Mesodermal cell (in vitro differentiated cells): ENCODE data around the gene CIRBP.

Source experiments
- H3K27ac ChIP-seq: 2 replicates; pipeline ENCODE4 v1.7.0; 2013; ENCODE audit warnings: mild to moderate bottlenecking, low read depth, low read length, moderate library complexity; ENCODE audit not compliant: severe bottlenecking
- H3K36me3 ChIP-seq: 2 replicates; pipeline ENCODE4 v1.7.1; 2013; ENCODE audit warnings: mild to moderate bottlenecking, low read length, moderate library complexity; ENCODE audit not compliant: control insufficient read depth, insufficient read depth
- H3K4me1 ChIP-seq: one replicate; pipeline ENCODE4 v1.7.1; 2013; ENCODE audit warnings: mild to moderate bottlenecking, low read length; ENCODE audit not compliant: insufficient read depth, control insufficient read depth, poor library complexity, severe bottlenecking
- H3K4me3 ChIP-seq: 2 replicates; pipeline ENCODE4 v1.7.0; 2013; ENCODE audit warnings: low read length, control low read depth, mild to moderate bottlenecking; ENCODE audit not compliant: insufficient read depth, poor library complexity, severe bottlenecking; ENCODE audit errors: extremely low read depth
- H3K9me3 ChIP-seq: 2 replicates; pipeline ENCODE4 v1.7.1; 2013; ENCODE audit warnings: mild to moderate bottlenecking, low read length, moderate library complexity; ENCODE audit not compliant: control insufficient read depth
- WGBS, 2 experiments: methylation state at CpG; one replicate each; pipeline ENCODE4 v1.1.5; 2013; ENCODE audit warnings: missing lambda C conversion rate in 2 of 2; ENCODE audit not compliant: insufficient coverage in 2 of 2; 5-methylcytosine and 5-hydroxymethylcytosine counted together

Gene CIRBP

GRCh38 chr19:1266129-1266915 is 2.8 kb upstream of the CIRBP start:
- H3K27ac ChIP-seq = peak overlapping the region; percentile 92
- 1 to 4% methylated on average over 56 to 63 of the region's 84 CpGs for WGBS, 2 experiments
- peaks cover 16% of the 10 kb centered on the region for H3K36me3 ChIP-seq
- H3K9me3 ChIP-seq = no peaks in the 10 kb centered on the region
- peaks cover 73% of the 10 kb centered on the region for H3K4me1 ChIP-seq
- peak overlapping the region; percentile 50 for H3K4me3 ChIP-seq

GRCh38 chr19:1266916-1267476 is 2.1 kb upstream of the CIRBP start:
- Histone ChIP-seq H3K4me3 (peak overlapping the region; percentile 50), H3K36me3 (peaks cover 23% of the 10 kb centered on the region), H3K27ac (peak overlapping the region; percentile 64), H3K9me3 (no peaks in the 10 kb centered on the region), H3K4me1 (peaks cover 73% of the 10 kb centered on the region)
- 2% methylated on average over 53 to 55 of the region's 59 CpGs for WGBS, 2 experiments

DNA sequence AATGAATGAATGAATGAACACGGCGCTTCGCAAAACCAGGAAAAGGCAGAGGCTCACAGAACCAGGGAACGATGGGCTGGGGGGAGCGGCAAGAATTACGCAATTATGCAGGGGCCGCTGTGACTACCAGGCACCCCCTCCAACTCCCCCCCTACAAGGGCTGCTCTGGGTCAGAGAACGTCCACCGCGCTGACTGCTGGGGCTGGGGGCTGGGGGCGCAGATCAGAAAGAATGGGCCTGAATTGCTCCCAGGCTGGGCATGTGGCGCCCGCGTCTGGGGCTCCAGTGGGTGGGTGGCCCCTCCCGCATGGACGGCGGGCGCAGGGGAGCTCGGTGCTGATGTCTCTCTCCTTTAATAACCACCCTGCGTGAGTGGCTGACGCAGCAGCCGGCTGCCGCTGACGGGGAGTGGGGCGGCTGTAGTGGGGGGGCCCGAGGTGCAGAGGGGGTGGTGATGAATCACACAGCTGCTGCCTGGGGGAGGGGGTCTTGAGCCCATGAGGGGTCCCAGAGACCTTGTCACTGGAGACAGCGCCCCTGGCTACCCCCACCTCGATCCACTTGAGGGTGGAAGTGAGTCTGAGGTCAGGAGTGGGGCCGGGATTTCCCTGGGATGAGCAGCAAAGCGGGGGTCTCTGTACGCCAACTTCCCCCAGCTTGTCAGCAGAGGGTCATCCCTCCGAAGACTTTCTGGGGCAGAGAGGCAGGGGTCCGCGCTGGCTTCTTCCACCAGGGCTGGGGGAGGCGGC is 1.5 kb upstream of the CIRBP start:
- no peaks in the 10 kb centered on the region for H3K9me3 ChIP-seq
- no peak overlapping the region for H3K27ac ChIP-seq
- peaks cover 70% of the 10 kb centered on the region for H3K4me1 ChIP-seq
- peak overlapping the region; percentile 50 for H3K4me3 ChIP-seq
- WGBS, 2 experiments = 27 to 29% methylated on average over 18 to 23 of the region's 35 CpGs
- H3K36me3 ChIP-seq = peaks cover 30% of the 10 kb centered on the region

GRCh38 chr19:1268226-1269064 is 687 bp upstream of the CIRBP start:
- H3K9me3 ChIP-seq = no peaks in the 10 kb centered on the region
- 60 to 62% methylated on average over 31 to 37 of the region's 40 CpGs for WGBS, 2 experiments
- H3K27ac ChIP-seq = no peak overlapping the region
- peaks cover 67% of the 10 kb centered on the region for H3K4me1 ChIP-seq
- no peak overlapping the region for H3K4me3 ChIP-seq
- H3K36me3 ChIP-seq = peaks cover 38% of the 10 kb centered on the region

- H3K27ac ChIP-seq = peak overlapping the region; percentile 97
- peaks cover 67% of the 10 kb centered on the region for H3K4me1 ChIP-seq
- peak overlapping the region; percentile 85 for H3K4me3 ChIP-seq
- H3K9me3 ChIP-seq = no peaks in the 10 kb centered on the region
- WGBS, 2 experiments = 1% methylated on average over 35 to 59 of the region's 64 CpGs
- H3K36me3 ChIP-seq = peaks cover 50% of the 10 kb centered on the region
Measured at GRCh38 chr19:1269478-1270212, 513 bp downstream of the CIRBP start.

DNA sequence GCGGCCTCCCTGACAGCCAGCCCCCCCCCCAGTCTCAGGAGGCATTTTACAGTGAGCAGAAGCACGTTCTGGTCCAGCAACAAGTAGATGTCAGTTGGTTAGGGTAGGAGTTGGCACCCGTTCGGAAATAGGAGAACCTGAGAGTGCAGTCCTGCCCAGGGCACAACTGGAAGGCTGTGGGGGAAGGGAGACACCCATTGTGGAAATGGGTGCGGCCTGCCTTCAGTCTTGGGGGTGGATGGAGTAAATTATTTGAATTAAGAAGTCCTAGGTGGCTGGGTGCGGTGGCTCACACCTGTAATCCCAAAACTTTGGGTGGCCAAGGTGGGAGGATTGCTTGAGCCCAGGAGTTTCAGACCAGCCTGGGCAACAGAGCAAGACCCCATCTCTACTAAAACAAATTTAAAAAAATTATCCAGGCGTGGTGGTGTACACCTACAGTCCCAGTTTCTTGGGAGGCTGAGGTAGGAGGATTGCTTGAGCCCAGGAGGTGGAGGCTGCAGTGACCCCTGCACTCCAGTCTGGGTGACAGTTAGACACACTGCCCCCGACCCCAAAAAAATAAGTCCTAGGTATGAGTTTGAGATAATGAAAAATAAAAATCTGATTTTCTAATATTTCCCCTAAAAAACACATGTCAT is 1.2 kb downstream of the CIRBP start:
- 54 to 55% methylated on average over 4 to 5 of the region's 8 CpGs for WGBS, 2 experiments
- peaks cover 61% of the 10 kb centered on the region for H3K4me1 ChIP-seq
- H3K4me3 ChIP-seq = peak overlapping the region; percentile 85
- H3K27ac ChIP-seq = peak overlapping the region; percentile 97
- H3K36me3 ChIP-seq = peaks cover 54% of the 10 kb centered on the region
- H3K9me3 ChIP-seq = no peaks in the 10 kb centered on the region

GRCh38 chr19:1270854-1271527 is 1.9 kb downstream of the CIRBP start:
- no peaks in the 10 kb centered on the region for H3K9me3 ChIP-seq
- WGBS, 2 experiments = 96 to 97% methylated on average over 25 of the region's 26 CpGs
- peaks cover 57% of the 10 kb centered on the region for H3K4me1 ChIP-seq
- H3K36me3 ChIP-seq = peaks cover 54% of the 10 kb centered on the region
- H3K4me3 ChIP-seq = peak overlapping the region; percentile 85
- H3K27ac ChIP-seq = peak overlapping the region; percentile 97

DNA sequence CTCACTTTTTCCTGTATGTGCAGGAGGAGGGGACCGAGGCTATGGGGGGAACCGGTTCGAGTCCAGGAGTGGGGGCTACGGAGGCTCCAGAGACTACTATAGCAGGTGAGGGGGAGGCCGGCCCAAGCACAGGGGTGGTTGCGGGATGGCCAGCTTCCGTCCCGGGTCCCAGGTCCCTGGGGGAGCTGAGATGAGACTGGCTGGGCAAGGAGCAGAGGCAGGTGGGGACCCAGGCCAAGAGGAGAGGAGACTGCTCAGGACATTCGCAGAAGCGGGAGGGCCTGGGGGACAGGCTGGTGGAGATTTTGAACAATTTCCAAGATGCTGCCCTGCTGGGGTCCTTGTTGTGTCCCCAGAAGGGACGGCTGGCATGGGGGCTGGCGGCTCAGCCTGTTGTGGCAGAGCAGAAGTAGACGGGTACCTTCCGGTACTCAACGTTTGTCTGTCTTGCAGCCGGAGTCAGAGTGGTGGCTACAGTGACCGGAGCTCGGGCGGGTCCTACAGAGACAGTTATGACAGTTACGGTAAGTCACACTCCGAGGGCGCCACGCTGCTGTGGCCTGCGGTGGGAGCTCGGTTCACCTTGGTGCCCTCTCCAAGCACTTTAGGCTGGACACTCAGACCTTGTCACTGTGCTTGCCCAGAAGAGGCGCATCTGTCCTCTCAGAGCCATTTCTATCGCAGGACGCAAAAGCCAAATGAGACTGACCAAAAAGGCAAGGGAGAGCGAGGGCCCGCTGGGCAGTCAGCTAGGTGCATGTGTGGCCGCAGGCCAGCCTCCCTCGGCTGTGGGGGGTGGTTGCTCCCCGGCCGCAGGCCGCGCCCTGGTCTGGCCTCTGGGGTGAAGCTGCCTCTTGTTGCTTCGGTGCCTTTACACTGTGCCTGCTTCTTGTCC is 2.6 kb downstream of the CIRBP start:
- peaks cover 54% of the 10 kb centered on the region for H3K4me1 ChIP-seq
- H3K9me3 ChIP-seq = no peaks in the 10 kb centered on the region
- no peak overlapping the region for H3K4me3 ChIP-seq
- peak overlapping the region; percentile 16 for H3K27ac ChIP-seq
- 94 to 96% methylated on average over 34 to 36 of the region's 37 CpGs for WGBS, 2 experiments
- peaks cover 54% of the 10 kb centered on the region for H3K36me3 ChIP-seq
